Subcutaneous adipose tissue (tissue), 4 donors: ENCODE measurements around the gene IL18RAP. TPM values are rescaled to one million over a fixed set of nuclear protein-coding genes. Genes with fewer than 3 reads are reported as not detected.

Experiments
- CTCF ChIP-seq: fragments of 450-650 bp; IDR thresholded peaks from one replicate; pipeline ENCODE4 v1.5.1; 2016; ENCODE audit warnings: low read depth, mild to moderate bottlenecking, control low read depth, antibody characterized with exemption, moderate library complexity
- total RNA-seq, 4 donors: library from RNA; depleted of rRNA; stranded (reverse); fragments of >200 nt; gene quantifications; one replicate each; pipeline ENCODE4 v1.1.0, GENCODE V29; 2016

The IL18RAP gene
- total RNA-seq, 4 donors from 2014 or later, result 2.0 to 7.2 (median 3.6) TPM

GRCh38 chr2:102423368-102423767 lies 408 bp downstream of the IL18RAP start:
- TF ChIP-seq CTCF, result no peak

GRCh38 chr2:102424754-102425153 lies 1.8 kb downstream of the IL18RAP start:
- no peak for TF ChIP-seq CTCF

- TF ChIP-seq CTCF, result no peak
These were observed 2.6 kb downstream of the IL18RAP start for GRCh38 chr2:102425441-102426132.

- no peak for TF ChIP-seq CTCF
These were observed 4.3 kb downstream of the IL18RAP start for GRCh38 chr2:102427249-102427648.

GRCh38 chr2:102428573-102428972 lies 5.6 kb downstream of the IL18RAP start:
- TF ChIP-seq CTCF, result no peak

- TF ChIP-seq CTCF, result no peak
These were observed 9.4 kb downstream of the IL18RAP start for GRCh38 chr2:102432386-102432785.

GRCh38 chr2:102433973-102434654 lies 11.2 kb downstream of the IL18RAP start:
- no peak for TF ChIP-seq CTCF
